ENCODE data around the gene RFWD3.
"Not testable (repeated sequence)": the region's sequence is repeated elsewhere in the genome, so short reads cannot be mapped to it uniquely, and the experiment has no call there.

The RFWD3 gene, protein sequence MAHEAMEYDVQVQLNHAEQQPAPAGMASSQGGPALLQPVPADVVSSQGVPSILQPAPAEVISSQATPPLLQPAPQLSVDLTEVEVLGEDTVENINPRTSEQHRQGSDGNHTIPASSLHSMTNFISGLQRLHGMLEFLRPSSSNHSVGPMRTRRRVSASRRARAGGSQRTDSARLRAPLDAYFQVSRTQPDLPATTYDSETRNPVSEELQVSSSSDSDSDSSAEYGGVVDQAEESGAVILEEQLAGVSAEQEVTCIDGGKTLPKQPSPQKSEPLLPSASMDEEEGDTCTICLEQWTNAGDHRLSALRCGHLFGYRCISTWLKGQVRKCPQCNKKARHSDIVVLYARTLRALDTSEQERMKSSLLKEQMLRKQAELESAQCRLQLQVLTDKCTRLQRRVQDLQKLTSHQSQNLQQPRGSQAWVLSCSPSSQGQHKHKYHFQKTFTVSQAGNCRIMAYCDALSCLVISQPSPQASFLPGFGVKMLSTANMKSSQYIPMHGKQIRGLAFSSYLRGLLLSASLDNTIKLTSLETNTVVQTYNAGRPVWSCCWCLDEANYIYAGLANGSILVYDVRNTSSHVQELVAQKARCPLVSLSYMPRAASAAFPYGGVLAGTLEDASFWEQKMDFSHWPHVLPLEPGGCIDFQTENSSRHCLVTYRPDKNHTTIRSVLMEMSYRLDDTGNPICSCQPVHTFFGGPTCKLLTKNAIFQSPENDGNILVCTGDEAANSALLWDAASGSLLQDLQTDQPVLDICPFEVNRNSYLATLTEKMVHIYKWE

DNA sequence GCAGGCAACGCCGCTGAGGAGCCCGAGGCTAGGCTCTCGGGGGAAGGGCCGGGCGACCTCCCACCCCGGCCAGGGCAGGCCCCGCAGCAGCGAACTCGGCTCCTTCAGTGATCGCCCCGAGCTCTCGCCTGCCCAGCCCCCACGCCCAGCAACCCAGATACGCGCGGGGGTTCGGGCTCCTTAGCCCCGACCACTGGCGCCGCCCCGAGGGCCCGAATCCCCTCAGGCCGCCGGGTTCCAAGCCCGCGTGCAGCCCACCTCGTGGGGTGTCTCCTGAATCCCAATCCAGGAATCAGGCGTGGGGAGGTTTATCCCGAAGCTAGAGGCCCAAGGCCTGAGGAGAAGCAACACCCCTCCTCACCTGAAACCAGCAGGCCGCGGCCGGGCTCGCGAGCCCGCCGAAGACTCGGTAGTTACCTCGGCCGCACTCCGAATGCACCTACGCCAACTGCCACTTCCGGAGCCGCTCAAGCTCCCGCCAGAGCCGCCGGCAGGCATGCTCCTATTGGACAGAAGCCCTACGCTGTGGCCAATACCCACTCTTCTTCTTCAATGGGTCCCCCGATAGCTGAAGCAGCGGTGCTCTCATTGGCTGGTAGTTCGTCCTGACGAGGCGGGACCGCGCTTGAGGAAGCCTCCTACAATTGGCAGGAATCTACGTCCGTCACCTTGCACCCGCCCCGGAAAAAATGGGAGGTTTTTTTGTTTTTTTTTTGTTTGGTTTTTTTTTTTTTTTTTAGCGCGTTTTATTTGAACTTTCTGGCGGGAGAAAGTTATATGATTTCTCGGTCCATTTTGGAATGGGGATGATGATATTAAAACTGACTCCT lies at the start of gene RFWD3:
Gene RFWD3 (minus strand): TSS at position 453 of the 830 bp plus-strand sequence. CDS start 5,428 bp downstream, outside the sequence.
- peak; percentile 99 for FAIRE-seq

DNA sequence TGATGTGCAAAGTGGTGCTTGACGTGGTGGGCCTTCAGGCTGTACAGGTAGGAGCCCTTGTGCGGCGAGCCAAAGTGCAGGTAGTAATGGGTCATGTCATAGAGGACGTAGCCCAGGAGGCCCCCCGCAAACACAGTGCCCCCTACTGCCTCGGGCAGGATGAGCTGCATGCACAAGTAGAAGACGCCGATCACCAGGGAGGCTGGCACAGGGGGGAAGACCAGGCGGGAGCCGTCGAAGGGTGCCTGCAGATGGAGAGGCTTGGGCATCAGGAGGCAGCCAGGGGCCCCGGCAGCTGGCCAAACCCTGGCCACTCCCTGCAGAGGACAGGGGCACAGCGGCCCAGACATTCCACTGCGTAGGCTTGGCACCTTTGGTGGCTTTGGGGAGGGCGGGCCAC lies 49.7 kb upstream of the RFWD3 start:
- FAIRE-seq, result no peak

DNA sequence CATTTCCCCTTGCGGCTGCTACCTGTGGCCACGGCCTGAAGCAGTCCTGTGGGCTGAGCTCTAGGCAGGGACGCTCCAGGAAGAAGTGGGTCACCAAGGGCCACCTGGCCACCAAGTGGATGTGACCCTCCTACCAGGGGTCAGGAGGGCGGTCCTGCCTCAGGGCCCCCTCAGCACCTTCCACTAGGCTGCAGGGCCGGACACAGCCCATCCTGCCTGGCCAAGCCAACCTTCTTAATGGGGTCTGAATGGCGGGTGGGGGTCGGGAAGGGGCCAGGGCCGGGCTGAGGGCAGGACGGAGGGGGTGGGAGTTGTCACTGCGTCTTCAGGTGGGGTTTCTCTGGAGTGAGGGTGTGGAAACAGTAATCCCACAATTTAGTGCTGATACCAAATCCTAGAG lies 47.2 kb upstream of the RFWD3 start:
- FAIRE-seq, result no peak

DNA sequence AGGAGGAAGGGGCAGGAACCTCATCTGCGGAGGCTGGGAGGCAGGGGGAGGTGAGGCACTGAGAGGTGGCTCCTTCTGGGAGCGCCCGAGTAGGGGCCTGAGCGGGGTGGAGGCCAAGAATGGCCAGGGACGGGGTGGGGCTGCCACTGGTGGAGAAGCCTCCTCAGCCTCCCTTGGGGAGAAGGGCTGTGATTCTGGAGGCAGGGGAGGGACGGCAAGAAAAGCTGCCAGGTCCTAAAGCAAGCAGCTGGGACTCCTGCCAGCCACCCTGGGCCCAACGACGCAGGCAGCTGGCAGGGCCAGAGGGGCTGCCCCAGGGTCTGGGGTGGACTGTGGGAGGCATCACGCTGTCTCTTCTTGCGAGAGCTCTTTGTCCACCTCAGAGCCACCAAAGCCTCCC lies 46.6 kb upstream of the RFWD3 start:
- no peak for FAIRE-seq

DNA sequence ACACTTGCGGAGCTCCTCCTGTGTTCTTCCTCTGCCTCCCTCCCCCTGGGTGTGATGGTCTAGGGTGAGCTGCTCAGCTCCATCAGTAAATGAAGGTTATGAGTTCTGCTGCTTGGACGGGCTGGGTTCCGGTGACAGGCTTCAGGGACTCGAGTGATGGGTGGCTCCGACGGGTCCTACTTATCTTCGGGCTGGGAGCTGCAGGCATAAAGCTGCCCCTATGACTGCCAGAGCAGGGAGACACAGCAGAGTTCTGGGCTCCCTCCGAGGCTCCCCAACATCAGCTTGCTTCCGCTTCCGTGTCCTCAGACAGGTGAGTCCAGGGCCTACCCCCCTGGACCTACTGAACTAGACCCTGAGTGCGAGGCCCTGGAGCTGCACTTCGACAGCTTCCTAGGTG lies 45.3 kb upstream of the RFWD3 start:
- no peak for FAIRE-seq

DNA sequence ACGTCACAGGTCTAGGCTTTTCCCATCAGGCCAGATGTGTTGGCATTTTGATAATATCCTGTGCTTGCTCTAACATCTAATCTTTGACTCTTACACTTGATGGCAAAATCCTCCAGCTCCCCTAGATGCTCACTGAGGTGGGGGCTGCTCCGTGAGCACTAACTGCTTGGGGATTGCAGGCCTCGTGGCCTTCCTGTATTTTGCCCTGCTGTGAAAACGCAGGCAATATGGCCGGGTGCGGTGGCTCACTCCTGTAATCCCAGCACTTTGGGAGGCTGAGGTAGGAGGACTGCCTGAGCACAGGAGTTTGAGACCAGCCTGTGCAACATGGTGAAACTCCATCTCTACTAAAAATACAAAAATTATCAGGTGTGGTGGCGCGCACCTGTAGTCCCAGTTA lies 43.7 kb upstream of the RFWD3 start:
- no peak for FAIRE-seq

DNA sequence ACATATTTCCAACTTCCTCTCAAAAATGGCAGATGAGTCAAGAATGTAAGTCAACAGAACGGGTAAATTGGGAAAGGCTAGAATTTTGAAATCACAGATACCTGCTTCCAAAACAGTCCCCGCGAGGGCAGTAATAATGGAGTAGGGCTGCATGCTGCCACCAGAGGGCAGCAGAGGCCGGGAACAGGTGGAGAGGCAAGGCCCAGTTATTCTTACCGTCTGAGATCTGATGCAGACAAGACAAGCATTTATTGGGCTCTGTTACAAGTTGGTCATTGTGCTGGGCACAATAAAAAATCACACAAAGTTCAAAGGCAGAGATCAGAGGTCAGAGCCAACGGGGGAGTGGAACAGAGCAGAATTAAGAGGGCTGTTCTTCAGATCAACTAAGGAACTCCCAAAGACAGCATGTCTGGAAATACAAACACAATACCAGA lies 42.8 kb upstream of the RFWD3 start:
- peak; percentile 78 for FAIRE-seq

DNA sequence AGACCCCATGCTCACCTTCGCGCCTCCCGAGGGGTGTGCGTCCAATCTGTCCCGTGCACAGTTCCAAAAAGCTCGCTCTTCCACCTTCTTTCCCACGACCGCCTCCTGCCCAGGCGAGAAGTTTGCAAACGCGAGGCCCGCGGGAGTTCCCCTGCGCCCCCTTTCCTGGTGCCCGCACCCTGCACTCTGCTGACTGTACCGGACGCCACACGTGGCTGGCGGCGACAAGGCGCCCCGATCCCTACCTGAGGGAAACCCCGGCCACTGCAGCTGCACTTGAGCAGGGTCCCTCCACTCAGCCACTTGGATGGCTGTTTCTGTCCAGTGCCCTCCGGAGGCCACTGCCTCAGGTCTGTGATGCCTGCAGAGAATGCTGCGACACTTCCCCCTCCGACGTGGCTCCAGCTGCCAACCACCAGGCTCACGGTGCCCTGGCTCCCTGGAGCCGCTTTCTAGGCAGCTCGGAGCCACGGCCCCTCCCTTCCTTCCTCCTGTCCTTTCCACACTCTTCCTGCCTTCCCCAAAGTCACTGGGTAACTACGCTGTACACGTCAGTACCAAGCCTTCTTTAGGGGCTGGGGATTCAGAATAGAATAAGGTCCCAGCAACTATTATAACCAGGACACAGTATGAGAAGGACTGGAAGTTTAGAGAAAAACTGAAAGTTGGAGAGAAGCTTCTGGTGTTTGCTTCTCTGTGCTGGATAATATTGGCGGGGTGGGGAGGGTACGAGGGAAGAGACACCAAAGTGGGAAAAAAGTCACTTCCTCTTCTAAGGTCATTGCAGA lies 34.0 kb upstream of the RFWD3 start, which contains the start of gene MLKL:
Gene MLKL (minus strand): TSS at position 425 of the 788 bp plus-strand sequence. CDS start 5,105 bp downstream, outside the sequence.
- no peak for FAIRE-seq

DNA sequence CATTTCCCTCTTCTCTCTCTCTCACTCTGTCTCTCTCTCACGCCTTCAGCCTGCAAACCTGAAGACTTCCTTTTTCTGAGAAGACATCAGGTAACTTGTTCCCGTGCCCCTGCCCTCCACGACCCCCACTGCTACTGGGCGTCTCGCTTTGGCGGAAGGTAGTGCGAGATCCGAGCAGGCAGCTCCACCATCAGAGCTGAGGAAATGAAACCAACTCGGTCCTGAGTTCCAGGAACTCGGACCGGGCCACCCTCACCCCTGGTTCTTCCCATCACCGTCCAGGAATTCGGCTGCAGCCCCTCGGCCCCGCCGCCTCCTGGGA lies 33.4 kb upstream of the RFWD3 start:
- no peak for FAIRE-seq

DNA sequence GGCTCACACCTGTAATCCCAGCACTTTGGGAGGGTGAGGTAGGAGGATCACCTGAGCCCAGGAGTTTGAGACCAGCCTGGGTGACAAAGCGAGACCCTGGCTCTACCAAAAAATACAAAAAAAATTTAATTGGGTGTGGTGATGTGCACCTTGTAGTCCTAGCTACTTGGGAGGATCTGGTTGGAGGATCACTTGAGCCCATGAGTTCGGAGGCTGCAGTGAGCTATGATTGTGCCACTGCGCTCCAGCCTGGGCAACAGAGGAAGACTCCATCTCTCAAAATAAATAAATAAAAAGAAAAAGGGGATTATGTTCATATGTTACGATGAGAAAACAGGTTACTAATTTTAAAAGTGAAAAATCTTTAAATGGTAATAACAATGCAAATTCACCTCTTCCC lies 33.0 kb upstream of the RFWD3 start:
- FAIRE-seq, result no peak

DNA sequence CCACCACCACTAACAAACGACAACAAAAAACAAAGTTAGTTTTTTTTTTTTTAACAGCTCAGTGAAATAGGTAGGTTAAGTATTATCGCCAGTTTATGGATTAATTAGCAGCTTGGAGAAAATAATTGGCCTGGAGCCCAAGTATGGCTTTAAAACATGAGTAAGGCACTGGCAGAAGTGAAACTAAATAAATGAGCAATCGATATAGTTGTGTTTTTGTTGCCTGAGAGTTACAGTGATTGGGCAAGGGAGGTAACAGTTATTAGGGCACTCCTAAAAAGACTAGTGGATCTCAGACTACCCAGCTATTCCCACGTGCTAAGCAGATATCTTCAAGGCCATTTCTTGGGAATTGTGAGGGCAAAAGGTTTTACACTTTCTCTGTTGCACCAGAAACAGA lies 31.5 kb upstream of the RFWD3 start:
- FAIRE-seq, result no peak

DNA sequence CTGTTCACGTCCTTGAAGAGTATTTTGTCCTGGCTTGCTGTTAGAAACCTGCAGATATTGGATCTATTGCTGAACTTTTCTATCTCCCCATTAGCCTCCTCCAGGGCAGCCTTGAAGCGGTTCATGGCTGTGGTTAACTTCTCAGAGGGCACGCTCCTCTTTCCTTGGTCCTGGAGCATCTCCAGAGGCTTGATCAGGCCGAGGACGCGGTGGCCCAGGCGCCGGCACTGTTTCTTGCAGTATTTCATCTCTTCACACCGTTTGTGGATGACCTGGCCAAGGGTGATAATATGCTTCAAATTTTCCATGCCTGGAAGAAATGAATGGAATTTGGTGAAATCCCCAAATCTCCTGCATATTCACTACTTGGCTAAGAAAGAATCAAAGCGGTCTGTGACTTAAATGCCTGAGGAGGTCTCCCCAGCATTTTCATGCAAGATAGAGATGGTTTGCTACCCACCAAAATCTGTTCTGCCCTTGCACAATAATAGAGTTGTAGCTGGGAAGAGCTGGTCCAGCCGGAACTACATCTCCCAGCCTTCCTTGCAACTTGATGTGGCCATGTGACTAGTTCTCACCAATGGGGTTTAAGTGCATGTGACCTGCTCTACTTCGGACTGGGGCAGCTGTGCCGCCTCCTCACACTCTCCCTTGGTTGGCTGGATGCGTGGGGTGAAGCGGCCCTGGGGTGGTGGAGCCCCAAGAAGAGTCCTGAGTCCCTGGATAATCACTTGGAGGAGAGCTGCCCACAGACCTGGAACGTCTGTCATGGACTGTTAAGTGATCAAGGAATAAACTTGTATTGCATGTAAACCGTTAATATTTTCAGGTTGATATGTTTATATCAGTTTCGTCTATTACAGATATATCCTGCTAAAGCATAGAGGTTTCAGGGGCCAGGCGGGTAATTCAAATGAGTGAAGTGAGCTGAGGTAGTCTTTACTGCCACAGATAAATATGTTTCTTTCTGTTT lies 29.1 kb upstream of the RFWD3 start:
- no peak for FAIRE-seq

DNA sequence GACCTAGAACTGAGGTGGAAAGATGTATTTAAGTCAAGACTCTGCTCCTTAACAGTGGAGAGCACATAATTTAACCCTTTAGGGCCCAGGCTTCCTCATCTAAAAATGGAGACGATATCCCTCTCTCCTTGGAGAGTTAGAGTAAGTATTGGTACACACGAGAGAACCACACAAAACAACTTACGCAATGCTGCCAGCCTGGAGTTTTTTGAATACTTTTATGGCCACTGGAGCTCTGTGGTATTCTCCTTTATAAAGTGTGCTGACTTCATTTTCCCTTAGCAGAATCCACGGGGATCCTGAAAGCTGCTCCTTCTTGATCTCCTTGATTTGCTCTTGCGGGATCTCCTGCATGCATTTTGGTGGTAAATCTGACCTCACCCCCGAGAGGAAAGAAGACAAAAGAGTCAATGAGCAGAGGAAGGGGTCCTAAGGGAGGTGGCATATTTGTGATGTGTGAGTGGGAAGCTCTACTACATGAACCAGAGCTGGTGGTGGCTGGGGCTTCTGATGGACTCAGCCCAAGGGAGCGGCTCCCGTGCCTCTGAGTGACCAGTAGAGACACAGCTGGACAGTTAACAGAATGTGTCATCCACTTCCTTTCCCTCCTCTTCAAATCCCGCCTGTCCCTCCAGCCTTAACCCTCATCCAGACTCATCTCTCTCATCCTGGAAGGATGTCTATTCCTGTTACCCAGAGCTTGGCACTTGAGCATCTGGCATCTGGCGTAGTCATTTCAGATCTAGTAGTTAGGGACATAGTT lies 24.6 kb upstream of the RFWD3 start:
- FAIRE-seq, result no peak

DNA sequence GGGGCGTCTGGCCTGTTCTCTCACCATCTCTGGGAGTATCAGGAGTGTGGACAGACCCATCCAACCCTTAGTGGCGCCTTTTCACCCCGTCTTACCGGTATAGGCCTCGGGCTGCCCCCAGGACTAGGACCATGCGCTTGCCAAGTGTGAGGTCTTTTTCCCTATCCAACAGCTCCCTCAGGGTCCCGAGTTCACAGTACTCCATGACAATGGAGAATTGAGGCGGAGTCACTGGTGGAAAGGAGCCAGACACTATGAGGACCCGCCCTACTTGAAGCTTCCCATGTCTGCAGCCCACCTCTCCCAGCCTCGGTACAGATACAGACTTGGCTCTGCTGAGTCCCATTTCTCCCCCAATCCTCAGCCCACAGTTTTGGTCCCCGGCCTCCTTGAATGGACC lies 15.9 kb upstream of the RFWD3 start:
- FAIRE-seq, result no peak

DNA sequence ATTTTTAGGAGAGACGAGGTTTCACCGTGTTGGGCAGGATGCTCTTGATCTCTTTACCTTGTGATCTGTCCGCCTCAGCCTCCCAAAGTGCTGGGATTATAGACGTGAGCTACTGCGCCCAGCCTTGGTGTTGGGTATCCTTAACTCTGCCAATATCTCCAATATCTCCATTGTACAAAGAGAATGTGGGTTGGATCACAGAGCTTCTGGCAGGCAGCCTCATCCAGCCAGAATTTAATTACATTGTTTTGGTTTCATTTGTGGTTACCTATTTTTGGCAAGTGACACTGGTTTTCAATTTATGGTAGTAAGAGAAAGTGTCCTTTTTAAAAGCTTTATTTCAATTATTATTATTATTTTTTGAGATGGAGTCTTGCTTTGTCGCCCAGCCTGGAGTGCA lies 14.0 kb upstream of the RFWD3 start:
- no peak for FAIRE-seq

DNA sequence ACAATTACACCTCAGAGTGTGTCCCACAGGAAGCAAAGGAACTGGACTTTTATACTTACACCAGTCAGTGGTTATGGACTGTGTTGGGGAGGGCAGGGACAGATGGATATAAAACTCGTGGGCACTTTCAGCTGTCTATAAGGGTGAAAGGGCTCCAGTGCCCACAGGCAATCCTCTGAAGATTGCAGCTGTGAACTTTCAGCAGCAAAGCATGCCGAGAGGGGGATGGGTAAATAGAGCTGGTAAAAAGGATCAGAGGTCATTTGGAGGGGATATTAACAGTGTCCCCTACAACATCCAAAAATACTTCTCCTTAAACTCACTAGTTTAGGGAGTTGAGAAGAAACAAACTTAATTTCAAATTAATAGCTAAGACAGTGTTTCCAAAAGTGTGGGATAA lies 13.3 kb upstream of the RFWD3 start:
- no peak for FAIRE-seq

DNA sequence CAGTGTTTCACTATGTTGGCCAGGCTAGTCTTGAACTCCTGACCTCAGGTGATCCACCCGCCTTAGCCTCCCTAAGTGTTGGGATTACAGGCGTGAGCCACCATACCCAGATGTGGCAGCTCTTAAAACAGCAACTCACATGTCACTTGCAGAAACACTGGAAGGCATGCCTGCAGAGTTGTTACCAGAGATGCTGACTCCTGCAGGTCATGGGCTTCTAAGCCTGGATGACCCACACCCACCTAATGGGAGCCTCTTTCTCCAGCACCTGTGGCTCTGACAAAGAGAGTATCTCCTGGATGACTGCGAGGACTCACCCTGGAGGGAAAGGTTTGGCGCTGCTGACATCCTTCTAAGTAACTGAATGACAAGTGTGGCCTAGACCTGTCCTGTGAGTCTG lies 11.2 kb upstream of the RFWD3 start:
- no peak for FAIRE-seq

DNA sequence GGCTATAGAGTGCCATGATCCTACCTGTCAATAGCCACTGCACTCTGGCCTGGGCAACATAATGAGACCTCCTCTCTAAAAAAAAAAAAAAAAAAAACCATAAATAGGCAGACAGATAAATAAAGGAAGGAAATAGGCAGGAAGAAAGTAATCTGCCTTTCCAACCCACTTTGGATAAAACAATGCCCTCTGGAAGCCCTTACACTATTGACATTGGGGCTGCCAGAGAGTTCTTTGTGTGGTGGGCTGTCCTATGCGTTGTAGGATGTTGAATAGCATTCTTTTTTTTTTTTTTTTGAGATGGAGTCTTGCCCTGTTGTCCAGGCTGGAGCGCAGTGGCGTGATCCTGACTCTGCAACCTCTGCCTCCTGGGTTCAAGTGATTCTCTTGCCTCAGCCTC lies 7.2 kb upstream of the RFWD3 start:
- no peak for FAIRE-seq

DNA sequence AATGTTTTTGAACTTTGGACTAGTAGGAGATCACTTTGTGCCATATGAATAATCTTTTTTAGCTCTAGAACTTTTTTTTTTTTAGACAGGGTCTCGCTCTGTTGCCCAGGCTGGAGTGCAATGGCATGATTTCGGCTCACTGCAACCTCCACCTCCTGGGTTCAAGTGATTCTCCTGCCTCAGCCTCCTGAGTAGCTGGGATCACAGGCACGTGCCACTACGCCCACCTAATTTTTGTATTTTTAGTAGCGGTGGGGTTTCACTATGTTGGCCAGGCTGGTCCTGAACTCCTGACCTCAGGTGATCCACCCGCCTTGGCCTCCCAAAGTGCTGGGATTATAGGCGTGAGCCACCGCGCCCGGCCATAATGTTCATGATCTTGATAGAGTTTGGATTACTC lies 2.2 kb upstream of the RFWD3 start:
- not testable (repeated sequence) for FAIRE-seq

DNA sequence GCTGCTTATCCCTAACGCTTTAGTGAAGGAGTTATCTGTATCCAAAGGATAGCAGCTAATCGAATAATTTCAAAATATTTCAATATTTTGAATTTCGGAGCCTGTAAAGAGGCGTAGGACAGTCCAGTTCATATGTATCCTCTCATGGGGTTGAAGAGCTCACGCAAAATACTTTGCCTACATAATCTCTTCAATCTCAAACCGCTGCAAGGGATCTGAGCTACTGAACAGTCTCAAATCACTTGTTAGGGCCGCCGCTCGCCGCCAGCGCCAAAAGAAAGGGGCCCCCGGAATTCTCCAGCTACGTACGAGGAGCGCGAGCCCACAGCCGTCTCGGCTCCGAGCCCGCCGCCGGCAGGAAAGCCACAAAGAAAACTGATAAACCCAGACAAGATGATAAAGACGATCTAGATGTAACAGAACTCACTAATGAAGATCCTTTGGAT lies 601 bp upstream of the RFWD3 start:
- FAIRE-seq, result no peak

Measured in A204.1 (cell line).